HG02798 (cell line): Measurements from ENCODE around the gene IGFN1.

Experiments
- ATAC-seq: cut with Tn5 transposase; IDR thresholded peaks from one replicate; pipeline ENCODE4 v1.9.1; 2021; ENCODE audit warnings: mild to moderate bottlenecking; ENCODE audit not compliant: unreplicated experiment, poor library complexity

IGFN1 gene

GRCh38 chr1:201260648-201261311 lies 70.2 kb downstream of the IGFN1 start:
- no peak for ATAC-seq

- ATAC-seq, result no peak
These were observed 71.3 kb downstream of the IGFN1 start for GRCh38 chr1:201261771-201262547.

- ATAC-seq, result no peak
These were observed 72.5 kb downstream of the IGFN1 start for GRCh38 chr1:201262963-201263608.

- no peak for ATAC-seq
These were observed 73.4 kb downstream of the IGFN1 start for GRCh38 chr1:201264072-201264471.

DNA sequence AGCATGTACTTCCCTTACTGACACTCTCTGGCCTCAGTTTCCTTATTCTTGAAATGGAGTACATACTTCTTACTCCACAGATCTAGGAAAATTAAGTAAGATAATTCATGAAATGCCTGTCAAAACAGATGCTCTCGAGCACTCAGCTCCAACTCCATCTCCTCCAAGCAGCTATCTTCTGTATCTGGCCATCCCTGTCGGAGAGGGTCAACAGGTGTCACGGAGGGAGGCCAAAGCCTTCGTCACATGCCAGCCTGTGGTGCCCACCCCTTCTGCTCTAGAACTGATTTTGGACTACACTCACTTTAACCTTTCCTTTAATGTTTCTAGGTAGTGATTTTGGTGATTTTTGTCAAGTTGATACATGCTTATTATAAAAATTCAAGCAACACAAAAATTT lies 73.9 kb downstream of the IGFN1 start:
- no peak for ATAC-seq

- no peak for ATAC-seq
These were observed 75.1 kb downstream of the IGFN1 start for GRCh38 chr1:201265756-201266155.

DNA sequence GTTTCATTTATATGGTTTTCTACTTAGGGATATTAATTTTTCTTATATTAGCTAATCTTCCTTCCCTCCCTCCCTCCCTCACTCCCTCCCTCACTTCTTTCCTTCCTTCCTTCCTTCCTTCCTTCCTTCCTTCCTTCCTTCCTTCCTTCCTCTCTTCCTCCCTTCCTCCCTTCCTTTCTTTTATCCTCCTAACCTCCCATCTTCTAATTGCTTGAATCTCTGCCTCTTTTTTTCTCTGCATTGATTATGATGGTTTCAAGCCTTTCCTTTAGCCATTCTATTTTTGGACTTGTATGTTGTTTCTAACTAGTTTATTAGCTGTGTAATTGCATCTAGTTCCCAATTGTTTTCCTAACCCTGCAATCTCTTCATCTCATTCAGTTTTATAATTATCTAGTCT lies 75.7 kb downstream of the IGFN1 start:
- ATAC-seq, result no peak

- ATAC-seq, result no peak
These were observed 76.2 kb downstream of the IGFN1 start for GRCh38 chr1:201266774-201267173.

DNA sequence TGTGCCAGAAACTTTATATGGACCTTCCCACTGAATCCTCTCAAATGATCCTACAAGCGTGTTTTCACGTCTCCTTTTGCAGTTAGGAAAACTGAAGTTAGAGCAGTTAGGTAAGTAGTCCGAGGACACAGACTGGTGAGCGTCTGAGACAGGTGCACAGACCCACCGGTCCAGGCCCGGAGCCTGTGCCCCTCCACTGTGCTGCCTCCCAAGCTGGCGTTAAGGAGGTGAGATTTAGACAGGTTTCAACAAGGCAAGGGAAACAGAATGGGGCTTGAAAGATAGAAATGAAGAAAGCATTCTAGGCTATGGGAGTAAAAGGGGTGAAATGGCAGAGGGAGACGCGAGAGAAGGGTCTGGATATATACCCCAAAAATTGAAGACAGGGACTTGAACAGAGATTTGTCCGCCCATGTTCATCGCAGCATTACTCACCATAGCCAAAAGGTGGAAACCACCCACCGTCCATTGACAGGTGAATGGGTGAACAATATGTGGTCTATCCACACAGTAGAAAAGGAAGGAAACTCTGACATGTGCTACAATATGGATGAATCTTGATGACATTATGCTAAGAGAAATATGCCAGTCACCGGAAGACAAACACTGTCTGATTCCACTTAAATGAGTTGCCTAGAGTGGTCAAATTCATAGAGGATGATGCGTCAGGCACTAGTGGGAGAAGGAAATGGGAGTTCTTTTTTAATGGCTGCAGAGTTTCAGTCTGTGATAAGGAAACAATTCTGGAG lies 77.0 kb downstream of the IGFN1 start:
- no peak for ATAC-seq

- no peak for ATAC-seq
These were observed 78.1 kb downstream of the IGFN1 start for GRCh38 chr1:201268604-201269151.

GRCh38 chr1:201269281-201269680 lies 78.7 kb downstream of the IGFN1 start:
- no peak for ATAC-seq

DNA sequence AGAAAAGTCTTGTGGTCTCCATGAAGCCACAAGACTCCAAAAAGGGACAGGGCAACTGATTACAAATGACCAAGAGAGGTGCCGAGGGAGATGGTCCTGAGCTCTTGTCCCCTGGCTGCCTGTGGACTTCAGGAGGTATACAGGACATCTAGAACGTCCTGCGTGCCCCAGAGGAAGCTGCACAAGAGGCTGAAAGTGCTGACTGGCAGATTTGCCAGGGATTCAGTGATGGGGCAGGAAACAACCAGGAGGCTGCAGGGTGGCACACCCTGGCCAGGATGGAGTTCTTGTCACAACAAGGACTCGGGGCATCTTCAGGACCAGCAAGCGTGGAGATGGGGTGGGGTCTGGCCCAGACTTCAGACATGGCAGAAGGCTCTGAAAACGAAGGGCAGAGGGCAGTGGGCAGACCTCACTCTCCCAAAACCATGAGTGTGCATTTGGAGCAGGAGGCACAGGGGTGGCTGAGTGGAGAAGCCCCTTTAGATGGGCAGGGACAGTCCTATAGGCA lies 79.3 kb downstream of the IGFN1 start:
- no peak for ATAC-seq

- ATAC-seq, result no peak
These were observed 80.2 kb downstream of the IGFN1 start for GRCh38 chr1:201270616-201271390.

GRCh38 chr1:201272799-201273198 lies 82.2 kb downstream of the IGFN1 start:
- no peak for ATAC-seq

DNA sequence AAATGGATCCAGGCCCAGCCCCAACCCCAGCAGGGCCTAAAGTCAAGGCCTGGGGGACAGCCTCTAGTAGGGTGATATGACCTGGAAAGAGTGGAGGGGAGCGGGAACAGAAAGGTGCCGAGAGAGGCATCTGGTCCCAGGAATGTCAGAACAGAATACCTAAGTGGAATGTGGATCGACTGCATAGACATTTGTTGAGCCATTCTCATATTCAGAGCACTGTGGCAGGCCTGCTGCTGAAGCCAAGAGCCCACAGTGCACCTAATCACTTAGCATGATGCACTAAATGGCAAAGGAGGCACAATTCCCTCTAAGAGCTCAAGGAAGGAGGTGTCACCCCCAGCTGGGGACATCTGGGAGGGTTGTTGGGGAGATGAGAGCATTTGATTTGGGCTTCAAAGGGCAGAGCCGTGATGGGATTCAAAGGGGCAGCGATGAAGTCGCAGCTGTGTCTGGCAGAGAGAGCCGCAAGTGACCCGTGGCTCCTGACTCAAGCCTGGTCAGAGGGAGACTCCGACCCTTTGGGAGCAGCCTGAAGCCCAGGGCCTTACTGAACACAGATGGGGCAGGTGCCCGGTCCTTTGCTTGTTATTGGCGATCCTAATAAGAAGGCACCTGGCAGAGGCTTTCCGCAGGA lies 84.1 kb downstream of the IGFN1 start:
- ATAC-seq, result no peak

DNA sequence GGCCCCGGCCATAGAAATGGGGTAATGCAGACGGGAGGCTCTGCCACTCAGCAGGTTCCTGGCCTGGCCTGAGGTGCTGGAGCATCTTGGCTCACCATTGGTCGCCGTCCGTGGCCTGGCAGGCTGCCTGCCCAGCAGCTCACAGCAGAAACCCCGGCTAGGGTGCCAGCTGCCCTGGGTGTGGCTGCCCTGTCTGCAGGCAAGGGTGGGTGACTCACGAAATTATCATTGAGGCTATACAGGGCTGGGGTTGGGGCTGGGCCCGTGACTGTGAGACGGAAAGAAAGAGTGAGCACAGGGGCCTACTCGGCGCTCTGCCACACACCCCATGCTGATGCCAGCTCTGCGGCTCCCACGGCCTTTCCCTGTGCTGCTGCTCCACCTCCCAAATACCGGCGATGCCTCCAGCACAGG lies 84.6 kb downstream of the IGFN1 start:
- ATAC-seq, result no peak

DNA sequence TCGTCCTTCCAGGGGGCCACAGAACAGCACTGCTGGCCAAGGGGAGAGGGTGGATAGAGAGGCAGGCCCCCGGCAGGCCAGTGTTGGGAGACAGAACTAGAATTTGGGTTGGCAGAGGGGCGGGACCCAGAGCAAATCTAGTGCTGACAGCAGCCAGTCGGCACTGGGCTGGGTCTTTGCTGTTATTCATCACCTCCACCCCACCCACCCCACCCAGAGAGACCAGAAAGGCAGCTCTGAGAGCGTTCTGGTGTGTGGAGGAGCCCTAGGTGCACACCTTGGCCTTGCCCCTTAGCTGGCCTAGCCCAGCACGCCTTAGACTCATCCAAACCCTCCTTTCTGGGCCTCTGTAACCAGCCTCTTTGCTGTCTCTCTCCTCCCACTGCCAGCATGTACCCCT lies 86.3 kb downstream of the IGFN1 start:
- no peak for ATAC-seq

DNA sequence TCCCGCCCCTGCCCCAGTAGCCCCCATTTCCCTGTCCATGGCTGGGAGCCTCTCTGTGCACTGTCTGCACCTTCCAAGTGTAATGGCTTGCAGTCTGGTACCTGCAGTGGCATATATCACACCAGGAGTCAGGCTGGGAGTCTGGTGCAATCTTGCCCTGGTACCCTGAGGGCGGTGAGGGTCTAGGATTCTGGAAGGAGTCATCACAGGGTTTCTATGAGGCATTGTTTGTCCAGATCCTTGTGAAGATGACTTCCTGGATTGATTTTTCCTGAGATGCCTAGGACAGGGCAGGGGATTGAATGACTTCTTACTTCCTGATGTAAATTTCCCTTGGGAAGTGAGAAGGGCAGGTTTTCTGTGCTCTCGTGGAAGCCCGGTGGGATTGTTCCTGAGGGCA lies 86.8 kb downstream of the IGFN1 start:
- no peak for ATAC-seq
